ENCODE results near the gene LAMA3. TPM values are rescaled to one million over a fixed set of nuclear protein-coding genes. Genes with fewer than 3 reads are reported as not detected.

The LAMA3 gene
- polyA plus RNA-seq, 1 of the 3 experiments (the other 2 are of a cell fraction): 3.5 TPM

- TF ChIP-seq, protein P1, sequence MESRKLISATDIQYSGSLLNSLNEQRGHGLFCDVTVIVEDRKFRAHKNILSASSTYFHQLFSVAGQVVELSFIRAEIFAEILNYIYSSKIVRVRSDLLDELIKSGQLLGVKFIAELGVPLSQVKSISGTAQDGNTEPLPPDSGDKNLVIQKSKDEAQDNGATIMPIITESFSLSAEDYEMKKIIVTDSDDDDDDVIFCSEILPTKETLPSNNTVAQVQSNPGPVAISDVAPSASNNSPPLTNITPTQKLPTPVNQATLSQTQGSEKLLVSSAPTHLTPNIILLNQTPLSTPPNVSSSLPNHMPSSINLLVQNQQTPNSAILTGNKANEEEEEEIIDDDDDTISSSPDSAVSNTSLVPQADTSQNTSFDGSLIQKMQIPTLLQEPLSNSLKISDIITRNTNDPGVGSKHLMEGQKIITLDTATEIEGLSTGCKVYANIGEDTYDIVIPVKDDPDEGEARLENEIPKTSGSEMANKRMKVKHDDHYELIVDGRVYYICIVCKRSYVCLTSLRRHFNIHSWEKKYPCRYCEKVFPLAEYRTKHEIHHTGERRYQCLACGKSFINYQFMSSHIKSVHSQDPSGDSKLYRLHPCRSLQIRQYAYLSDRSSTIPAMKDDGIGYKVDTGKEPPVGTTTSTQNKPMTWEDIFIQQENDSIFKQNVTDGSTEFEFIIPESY (IDR thresholded peaks at IDR 0.05; ENCODE audit: borderline replicate concordance, low read depth): no peak
These were observed 76.7 kb downstream of the LAMA3 start (continued) for GRCh38 chr18:23765931-23766330.

GRCh38 chr18:23772327-23773024 lies 83.2 kb downstream of the LAMA3 start:
- peak; percentile 56 for DNase-seq
- Histone ChIP-seq H4K20me1 (ENCODE audit: insufficient read depth) (no peaks in the 10 kb centered on the region), H3K4me3 (ENCODE audit: low read depth in 2 of 2, low read length in 1 of 2) (no peak overlapping the region), H3K9ac (no peak overlapping the region), H3K4me1 (ENCODE audit: control insufficient read depth in 1 of 2, insufficient read depth in 2 of 2, low read depth in 1 of 2, low read length in 1 of 2) (peaks cover 0 to 4% of the 10 kb centered on the region in 2 experiments; a peak in 2 of 4 replicates), H3K9me2 (no peaks in the 10 kb centered on the region), H3K27me3 (ENCODE audit: insufficient read depth) (no peaks in the 10 kb centered on the region), H3F3A (replicated peaks; ENCODE audit: insufficient read depth) (no peaks in the 10 kb centered on the region), H3K36me3 (replicated peaks in 1 of 2; ENCODE audit: control insufficient read depth in 1 of 2, insufficient read depth in 2 of 2, low read length in 1 of 2) (peaks cover 0 to 5% of the 10 kb centered on the region in 2 experiments), H3K27ac (ENCODE audit: low read depth in 2 of 2, low read length in 1 of 2) (peak overlapping the region in 1 of 2 experiments; percentile 97; a peak in 2 of 4 replicates), H3K9me3 (no peaks in the 10 kb centered on the region), H2AFZ (ENCODE audit: low read depth) (0 out of 2 replicates have a peak overlapping the region, but pooled peaks have one; percentile 32), H3K79me2 (ENCODE audit: insufficient read depth) (no peaks in the 10 kb centered on the region), H3K4me2 (no peak overlapping the region)
- WGBS (ENCODE audit: low lambda C conversion rate): 53% methylated on average over 4 of the region's 4 CpGs
- ChIA-PET POLR2A (interaction anchor here (0.9 kb wide), 1 partner anchor 10 kb away, joined by 3 read pairs; no protein-coding TSS in a partner anchor), CTCF (interaction anchor here (1.1 to 1.9 kb wide), 5 partner anchors 39 to 256 kb away, joined by 3 to 7 read pairs (median 3); no protein-coding TSS in a partner anchor)
- TF ChIP-seq RCOR1 (IDR thresholded peaks at IDR 0.05; ENCODE audit: low read length) (peak; percentile 41; the same call in 1 of the 2 replicates), SIN3A (IDR thresholded peaks at IDR 0.05; ENCODE audit: borderline replicate concordance, low read depth, low read length) (no peak), JUND (IDR thresholded peaks at IDR 0.05) (no peak), NRF1 (IDR thresholded peaks at IDR 0.05; ENCODE audit: low read depth, low read length) (no peak), TAF1 (IDR thresholded peaks at IDR 0.05; ENCODE audit: borderline replicate concordance, low read depth, low read length) (no peak), RFX5 (IDR thresholded peaks at IDR 0.05; ENCODE audit: low read length) (peak; percentile 60; the same call in 1 of the 2 replicates), EP300 (IDR thresholded peaks at IDR 0.05; ENCODE audit: borderline replicate concordance in 1 of 2, low read depth in 1 of 2, low read length in 1 of 2) (peak in 1 of 2 experiments; percentile 60; a peak in 1 of 4 replicates), ELF1 (IDR thresholded peaks at IDR 0.05) (no peak), FOXM1 (IDR thresholded peaks at IDR 0.05; ENCODE audit: low read depth) (no peak), TEAD4 (IDR thresholded peaks at IDR 0.05; ENCODE audit: borderline replicate concordance, insufficient read depth) (no peak), MXI1 (IDR thresholded peaks at IDR 0.05; ENCODE audit: low read depth, low read length) (no peak), FOXJ3 (CRISPR knock-in tag; IDR thresholded peaks at IDR 0.05) (no peak), GATA2 (CRISPR knock-in tag; IDR thresholded peaks at IDR 0.05) (no peak), FOSL2 (IDR thresholded peaks at IDR 0.05; ENCODE audit: borderline replicate concordance, low read depth) (no peak)
- TF ChIP-seq, protein P2, sequence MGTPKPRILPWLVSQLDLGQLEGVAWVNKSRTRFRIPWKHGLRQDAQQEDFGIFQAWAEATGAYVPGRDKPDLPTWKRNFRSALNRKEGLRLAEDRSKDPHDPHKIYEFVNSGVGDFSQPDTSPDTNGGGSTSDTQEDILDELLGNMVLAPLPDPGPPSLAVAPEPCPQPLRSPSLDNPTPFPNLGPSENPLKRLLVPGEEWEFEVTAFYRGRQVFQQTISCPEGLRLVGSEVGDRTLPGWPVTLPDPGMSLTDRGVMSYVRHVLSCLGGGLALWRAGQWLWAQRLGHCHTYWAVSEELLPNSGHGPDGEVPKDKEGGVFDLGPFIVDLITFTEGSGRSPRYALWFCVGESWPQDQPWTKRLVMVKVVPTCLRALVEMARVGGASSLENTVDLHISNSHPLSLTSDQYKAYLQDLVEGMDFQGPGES (IDR thresholded peaks at IDR 0.05; ENCODE audit: low read depth, low read length): no peak

All from SK-N-SH (cell line).